ENCODE results near the gene ASCC3. TPM values are rescaled to one million over a fixed set of nuclear protein-coding genes. Genes with fewer than 3 reads are reported as not detected.

The ASCC3 gene
- total and polyA plus RNA-seq, 2 donors (not counting 1 experiment from before 2014, with no cell fraction given): 9.0 to 42.3 TPM

GRCh38 chr6:100808638-100809275 lies 72.4 kb downstream of the ASCC3 start:
- Histone ChIP-seq H3K79me2 (ENCODE audit: control insufficient read depth, insufficient read depth, low read length) (peaks cover 20% of the 10 kb centered on the region), H3K9me3 (ENCODE audit: control extremely low read depth in 1 of 3, control insufficient read depth in 2 of 3, insufficient read depth in 1 of 3, low read length in 2 of 3) (no peaks in the 10 kb centered on the region), H3K4me2 (replicated peaks; ENCODE audit: low read depth, low read length, poor library complexity, severe bottlenecking) (no peak overlapping the region), H4K20me1 (ENCODE audit: control insufficient read depth, insufficient read depth, low read length, poor library complexity, severe bottlenecking) (no peaks in the 10 kb centered on the region), H3K36me3 (replicated peaks in 1 of 2; ENCODE audit: control extremely low read depth in 1 of 2, control insufficient read depth in 1 of 2, extremely low read depth in 1 of 2, insufficient read depth in 2 of 2, low read length in 1 of 2) (peaks cover 0 to 2% of the 10 kb centered on the region in 2 experiments), H3K27me3 (replicated peaks in 1 of 4; ENCODE audit: control extremely low read depth in 1 of 4, control insufficient read depth in 3 of 4, insufficient read depth in 4 of 4, low read length in 3 of 4) (no peaks in the 10 kb centered on the region), H3K4me1 (ENCODE audit: control insufficient read depth in 2 of 2, insufficient read depth in 2 of 2, low read length in 2 of 2) (no peaks in the 10 kb centered on the region), H3K4me3 (ENCODE audit: control extremely low read depth in 1 of 5, extremely low read depth in 1 of 5, insufficient read depth in 1 of 5, low read depth in 2 of 5, low read length in 4 of 5) (no peak overlapping the region), H2AFZ (ENCODE audit: insufficient read depth, low read depth, low read length, poor library complexity, severe bottlenecking) (no peak overlapping the region), H3K27ac (ENCODE audit: low read length in 2 of 2) (no peak overlapping the region), H3K9ac (ENCODE audit: low read length) (no peak overlapping the region)
- ChIA-PET POLR2A (no interaction called here), CTCF (no interaction called here)
- TF ChIP-seq EZH2 (IDR thresholded peaks at IDR 0.05; ENCODE audit: borderline replicate concordance, insufficient read depth, low read depth, low read length, poor library complexity, severe bottlenecking) (no peak), CTCF (IDR thresholded peaks at IDR 0.05) (no peak)
- intact Hi-C loops (cut with micrococcal nuclease): no loop called here
- H3K4me3 Mint-ChIP-seq: no peak overlapping the region
- ATAC-seq (ENCODE audit: low read depth) (no peak), DNase-seq (no peak)
- H3K4me1 Mint-ChIP-seq: peaks cover 20% of the 10 kb centered on the region
- no peaks in the 10 kb centered on the region for H3K27me3 Mint-ChIP-seq
- H3K27ac Mint-ChIP-seq: no peak overlapping the region
- no CpG with 5 or more reads among the region's 3 CpGs for WGBS (ENCODE audit: insufficient coverage)
- H3K9me3 Mint-ChIP-seq (ENCODE audit: insufficient read depth): no peaks in the 10 kb centered on the region

- ChIA-PET CTCF (no interaction called here), POLR2A (no interaction called here)
- no CpG with 5 or more reads among the region's 4 CpGs for WGBS (ENCODE audit: insufficient coverage)
- no peaks in the 10 kb centered on the region for H3K27me3 ChIP-seq (replicated peaks in 1 of 4; ENCODE audit: control extremely low read depth in 1 of 4, control insufficient read depth in 3 of 4, insufficient read depth in 4 of 4, low read length in 3 of 4)
- H3K36me3 ChIP-seq (replicated peaks in 1 of 2; ENCODE audit: control extremely low read depth in 1 of 2, control insufficient read depth in 1 of 2, extremely low read depth in 1 of 2, insufficient read depth in 2 of 2, low read length in 1 of 2): peaks cover 2 to 3% of the 10 kb centered on the region in 2 experiments
- H3K9ac ChIP-seq (ENCODE audit: low read length): no peak overlapping the region
- H4K20me1 ChIP-seq (ENCODE audit: control insufficient read depth, insufficient read depth, low read length, poor library complexity, severe bottlenecking): no peaks in the 10 kb centered on the region
- peaks cover 23% of the 10 kb centered on the region for H3K4me1 Mint-ChIP-seq
- H3K27ac Mint-ChIP-seq: no peak overlapping the region
- no peak overlapping the region for H3K4me3 Mint-ChIP-seq
- no peak overlapping the region for H3K4me2 ChIP-seq (replicated peaks; ENCODE audit: low read depth, low read length, poor library complexity, severe bottlenecking)
- no peaks in the 10 kb centered on the region for H3K79me2 ChIP-seq (ENCODE audit: control insufficient read depth, insufficient read depth, low read length)
- no peaks in the 10 kb centered on the region for H3K27me3 Mint-ChIP-seq
- ATAC-seq (ENCODE audit: low read depth) (no peak), DNase-seq (no peak)
- no peak for TF ChIP-seq CTCF (IDR thresholded peaks at IDR 0.05)
- TF ChIP-seq EZH2 (IDR thresholded peaks at IDR 0.05; ENCODE audit: borderline replicate concordance, insufficient read depth, low read depth, low read length, poor library complexity, severe bottlenecking): no peak
- intact Hi-C loops (cut with micrococcal nuclease): no loop called here
- H3K9me3 ChIP-seq (ENCODE audit: control extremely low read depth in 1 of 3, control insufficient read depth in 2 of 3, insufficient read depth in 1 of 3, low read length in 2 of 3): no peaks in the 10 kb centered on the region
- no peak overlapping the region for H3K4me3 ChIP-seq (ENCODE audit: control extremely low read depth in 1 of 5, extremely low read depth in 1 of 5, insufficient read depth in 1 of 5, low read depth in 2 of 5, low read length in 4 of 5)
- H3K4me1 ChIP-seq (ENCODE audit: control insufficient read depth in 2 of 2, insufficient read depth in 2 of 2, low read length in 2 of 2): peaks cover 0 to 4% of the 10 kb centered on the region in 2 donors
- H2AFZ ChIP-seq (ENCODE audit: insufficient read depth, low read depth, low read length, poor library complexity, severe bottlenecking): no peak overlapping the region
- H3K27ac ChIP-seq (ENCODE audit: low read length in 2 of 2): no peak overlapping the region
- H3K9me3 Mint-ChIP-seq (ENCODE audit: insufficient read depth): no peaks in the 10 kb centered on the region
Measured at GRCh38 chr6:100806296-100806695, 74.8 kb downstream of the ASCC3 start.
